ENCODE results near the gene COMTD1.
A peak's percentile ranks its signal among the peaks of the same experiment; 100 is the strongest.

The COMTD1 gene

DNA sequence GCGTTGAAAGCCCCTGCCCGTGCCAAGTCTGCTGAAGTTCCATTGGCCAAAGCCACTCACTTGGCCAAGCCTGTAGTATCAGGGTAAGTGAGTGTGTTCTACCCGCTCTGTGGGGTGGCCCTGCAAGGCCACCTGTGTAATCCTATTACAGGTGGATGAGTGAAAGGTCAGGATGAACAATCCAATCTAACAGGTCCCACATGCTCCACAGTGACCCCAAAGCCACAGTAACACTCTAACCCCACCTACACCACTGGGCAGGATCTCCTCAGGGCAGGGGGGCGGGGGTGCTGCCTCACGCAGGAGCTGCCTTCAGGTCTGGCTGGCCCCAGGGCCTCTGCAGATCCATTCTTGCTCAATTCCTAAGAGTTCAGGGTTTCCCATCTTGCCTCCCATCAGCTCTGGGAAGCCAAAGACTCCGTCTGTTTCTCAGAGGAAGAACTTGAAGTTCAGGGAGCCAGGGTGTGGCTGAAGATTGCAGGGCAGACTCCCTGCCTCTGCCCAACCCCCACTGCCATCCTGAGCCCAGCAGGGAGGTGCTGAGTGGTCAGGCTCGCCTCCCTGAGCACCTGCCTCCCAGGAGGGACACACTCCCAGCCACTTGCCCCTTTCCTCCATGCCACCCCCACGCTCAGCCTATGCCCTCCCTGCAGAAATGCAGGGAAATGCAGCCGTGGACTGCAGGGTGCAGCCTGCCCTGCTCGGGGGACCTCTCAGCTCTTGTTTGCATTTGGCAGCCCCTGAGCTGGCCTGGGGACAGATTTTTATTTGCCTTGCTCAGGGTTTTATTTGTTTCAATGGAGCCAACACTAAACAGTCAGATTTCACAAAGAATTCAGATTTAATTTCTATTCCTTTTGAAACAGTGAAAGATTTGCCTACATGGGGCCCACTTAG lies 9.8 kb upstream of the COMTD1 start:
- DNase-seq (ENCODE audit: low read depth) = no peak

DNA sequence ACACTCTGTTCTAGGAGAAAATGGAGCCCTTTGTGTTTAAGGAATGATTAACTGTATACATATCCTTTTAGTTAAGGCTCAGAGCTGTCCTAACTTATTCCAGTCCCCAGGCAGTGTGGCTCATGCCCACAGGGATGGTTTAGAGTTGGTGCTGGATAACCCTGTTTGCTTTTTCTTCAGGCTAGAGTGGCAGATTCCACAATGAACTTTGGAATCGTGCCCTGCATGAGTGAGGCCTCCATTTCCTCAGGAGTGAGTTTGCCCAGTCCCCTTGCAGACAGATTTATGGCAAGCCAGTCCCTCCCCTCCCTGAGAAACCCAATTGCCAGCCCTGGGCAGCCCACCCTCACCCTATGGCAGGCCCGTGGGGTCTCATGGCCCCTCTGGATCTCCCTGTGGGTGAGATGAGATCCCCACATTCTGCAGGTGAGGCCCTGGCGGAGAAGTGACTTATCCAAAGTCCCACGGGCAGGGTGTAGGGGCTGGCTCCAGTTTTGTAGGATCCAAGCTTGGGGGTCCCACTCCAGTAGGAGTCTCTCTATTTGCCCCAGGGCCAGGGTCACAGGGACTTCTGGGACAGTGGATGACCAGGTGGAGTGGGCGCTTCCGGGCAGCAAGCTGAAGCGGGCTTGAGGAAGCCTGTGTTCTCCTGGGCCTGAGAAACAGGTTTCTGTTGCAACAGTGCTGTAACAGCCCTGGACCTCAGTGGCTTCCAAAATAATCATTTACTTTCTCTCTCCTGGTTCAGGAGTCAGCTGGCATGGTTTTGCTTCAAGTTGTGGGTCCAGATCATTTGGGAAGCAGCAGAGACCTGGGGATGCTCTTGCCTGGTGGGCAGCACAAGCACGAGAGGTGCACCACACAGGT lies 9.0 kb upstream of the COMTD1 start:
- no peak for DNase-seq (ENCODE audit: low read depth)

GRCh38 chr10:75243426-75243825 lies 7.7 kb upstream of the COMTD1 start:
- DNase-seq (ENCODE audit: low read depth) = no peak

DNA sequence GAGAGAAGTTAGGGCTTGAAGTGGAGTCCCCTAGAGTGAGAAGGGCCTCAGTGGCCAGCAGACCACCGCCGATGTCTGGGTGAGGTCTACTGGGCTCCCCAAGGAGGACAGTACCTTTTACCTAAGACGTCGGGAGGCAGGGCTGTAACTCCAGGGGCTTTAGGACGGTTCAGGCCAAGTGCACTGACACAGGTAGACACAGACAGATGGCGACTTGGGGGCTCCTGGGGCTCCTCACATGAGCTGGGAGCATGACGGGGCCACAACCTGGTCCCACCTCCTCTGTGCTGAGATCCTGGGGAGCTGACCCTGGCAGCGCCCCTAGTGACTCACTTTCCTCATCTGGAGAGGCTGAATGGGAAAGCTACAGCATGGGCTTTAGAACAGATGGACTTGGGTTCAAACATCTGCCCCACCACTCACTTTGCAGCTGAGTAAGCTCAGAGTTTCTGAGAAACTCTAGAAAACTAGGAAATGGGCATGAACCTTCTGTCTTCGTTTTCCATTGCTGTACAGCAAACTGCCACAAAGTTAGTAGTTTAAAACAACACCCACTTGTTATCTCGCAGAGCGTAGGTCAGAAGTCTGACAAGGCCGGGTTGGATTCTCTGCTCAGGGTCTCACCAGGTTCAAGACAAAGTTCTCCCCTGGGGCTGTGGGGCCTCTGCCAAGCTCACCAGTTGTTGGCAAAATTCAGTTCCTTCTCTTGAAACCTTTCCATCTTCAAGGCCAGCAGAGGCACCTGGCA lies 4.7 kb upstream of the COMTD1 start:
- no peak for DNase-seq (ENCODE audit: low read depth)

GRCh38 chr10:75239096-75239790 lies 3.5 kb upstream of the COMTD1 start:
- no peak for DNase-seq (ENCODE audit: low read depth)

DNA sequence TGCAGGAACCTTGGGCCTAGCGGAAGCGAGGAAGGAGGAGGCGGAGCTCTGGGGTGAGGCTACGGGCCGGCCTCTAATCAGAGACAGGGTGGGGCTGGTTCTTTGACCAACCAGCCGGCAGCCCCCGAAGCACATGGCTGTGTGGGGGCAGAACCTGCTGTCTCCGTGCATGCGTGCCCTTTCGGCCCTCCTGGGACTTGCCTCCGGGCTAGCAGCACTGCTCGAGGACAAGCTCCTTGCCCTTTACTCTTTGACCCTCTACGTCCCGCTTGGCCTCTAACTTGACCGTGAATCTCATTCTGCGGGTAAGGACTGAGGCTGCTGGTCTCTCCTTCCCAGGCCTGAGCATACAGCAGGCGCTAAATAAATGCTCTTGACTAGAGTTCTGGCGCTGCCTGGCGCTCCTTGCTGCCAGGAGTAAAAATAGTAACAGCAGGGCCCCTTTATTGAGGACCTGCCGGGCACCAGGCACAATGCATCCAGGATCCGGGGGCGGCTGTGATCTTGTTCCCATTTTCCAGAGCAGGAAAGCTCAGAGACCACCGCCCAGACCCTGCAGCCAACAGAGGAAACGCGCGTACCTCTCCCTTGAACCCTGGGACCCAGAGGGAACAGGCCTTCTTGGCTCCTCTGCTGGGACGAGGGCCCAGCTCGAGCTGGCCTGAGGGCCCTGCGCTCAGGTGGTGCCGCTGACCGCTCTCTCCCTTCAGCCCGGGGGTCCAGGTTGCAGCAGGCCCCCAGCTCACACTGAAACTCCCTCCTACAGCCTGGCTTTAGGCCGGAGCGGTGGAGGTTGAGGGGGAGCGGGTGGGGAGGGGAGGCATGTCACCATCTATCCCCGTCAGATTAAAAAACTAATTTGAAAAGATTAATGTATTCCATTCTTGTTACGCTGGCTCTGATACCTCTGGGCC lies 2.7 kb upstream of the COMTD1 start:
- DNase-seq (ENCODE audit: low read depth) = no peak

GRCh38 chr10:75236178-75236825 lies 545 bp upstream of the COMTD1 start:
- no peak for DNase-seq (ENCODE audit: low read depth)

DNA sequence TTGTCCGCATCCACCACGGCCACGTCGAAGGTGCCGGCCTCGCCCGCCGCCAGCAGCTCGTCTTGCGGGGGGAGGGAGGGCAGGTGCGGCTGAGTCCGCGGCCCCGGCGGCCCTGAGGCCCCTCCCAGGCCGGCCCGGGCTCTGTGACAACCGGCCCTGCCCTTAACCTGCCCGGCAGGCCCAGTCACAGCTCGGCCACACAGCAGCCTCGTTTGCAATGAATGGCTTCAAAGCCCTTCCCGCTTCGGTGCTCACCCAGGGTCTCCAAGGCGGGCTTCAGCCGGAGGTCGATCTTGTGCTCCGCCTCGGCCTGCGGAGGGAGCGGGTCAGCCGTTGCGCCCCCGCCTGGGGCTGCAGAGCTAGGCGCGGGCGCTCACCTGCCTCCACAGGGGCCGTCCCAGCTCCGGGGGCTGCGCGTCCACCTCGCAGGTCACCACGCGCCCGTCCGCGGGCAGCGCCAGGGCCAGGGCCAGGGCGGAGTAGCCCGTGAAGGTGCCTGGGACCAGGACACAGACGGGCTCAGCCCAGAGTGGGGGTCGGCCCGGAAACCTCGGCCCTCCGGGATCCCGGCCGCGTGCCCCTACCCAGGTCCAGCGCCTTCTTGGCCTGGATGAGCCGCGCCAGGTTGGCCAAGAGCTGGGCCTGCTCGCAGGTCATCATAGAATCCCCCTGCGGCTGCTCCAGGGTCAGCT lies 928 bp downstream of the COMTD1 start:
- no peak for DNase-seq (ENCODE audit: low read depth)

DNA sequence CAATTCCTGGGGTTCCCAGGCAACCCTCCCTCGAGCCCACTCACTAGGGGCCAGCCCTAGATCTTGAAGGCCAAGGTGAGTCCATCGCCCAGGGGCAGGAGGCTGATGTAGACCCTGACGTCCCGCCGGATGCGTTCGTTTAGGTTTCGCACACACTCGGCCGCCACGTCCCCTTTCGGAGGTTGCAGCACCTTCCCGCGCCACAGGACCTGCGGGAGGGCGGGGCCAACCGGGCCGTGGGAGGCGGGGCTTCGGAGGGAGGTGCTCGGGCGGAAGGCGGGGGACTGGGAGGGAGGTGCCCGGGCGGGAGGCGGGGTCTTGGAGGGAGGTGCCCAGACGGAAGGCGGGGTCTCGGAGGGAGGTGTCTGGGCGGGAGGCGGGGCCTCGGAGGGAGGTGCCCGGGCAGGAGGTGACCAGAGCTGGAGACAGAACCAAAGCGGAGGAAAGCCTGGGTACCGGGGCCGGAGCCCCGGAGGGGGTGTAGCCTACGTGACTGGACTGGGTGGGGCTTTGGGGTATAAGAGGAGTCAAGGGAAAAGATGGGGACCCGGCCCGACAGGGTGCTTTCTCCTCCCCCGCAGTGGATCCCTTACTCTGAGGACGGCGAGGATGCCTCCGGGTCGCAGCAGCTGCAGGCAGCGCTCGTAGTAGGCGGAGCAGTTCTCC lies 1.6 kb downstream of the COMTD1 start:
- DNase-seq (ENCODE audit: low read depth) = peak; percentile 88

- no peak for DNase-seq (ENCODE audit: low read depth)
Observed at GRCh38 chr10:75233444-75234016, 2.2 kb downstream of the COMTD1 start.

- DNase-seq (ENCODE audit: low read depth) = no peak
Observed at GRCh38 chr10:75231672-75232581, 3.8 kb downstream of the COMTD1 start.

DNA sequence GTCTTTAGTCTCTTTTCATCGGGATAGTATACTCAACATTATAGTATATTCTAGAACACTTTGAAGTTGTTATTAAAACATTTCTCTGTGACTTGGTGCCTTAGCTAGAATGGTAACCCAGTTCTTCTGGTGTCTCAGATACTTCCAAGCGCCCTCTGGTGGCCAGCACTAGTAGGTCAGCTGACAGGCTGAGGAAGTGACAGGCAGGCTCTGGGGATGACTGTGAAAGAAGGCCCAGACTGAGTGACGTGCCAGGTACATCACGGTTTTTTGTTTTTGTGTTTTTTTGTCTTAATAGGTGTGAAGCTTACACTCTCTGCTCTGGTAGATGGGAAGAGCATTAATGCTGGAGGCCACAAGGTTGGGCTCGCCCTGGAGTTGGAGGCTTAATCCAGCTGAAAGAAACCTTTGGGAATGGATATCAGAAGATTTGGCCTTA lies 5.1 kb downstream of the COMTD1 start:
- DNase-seq (ENCODE audit: low read depth) = peak; percentile 77

DNA sequence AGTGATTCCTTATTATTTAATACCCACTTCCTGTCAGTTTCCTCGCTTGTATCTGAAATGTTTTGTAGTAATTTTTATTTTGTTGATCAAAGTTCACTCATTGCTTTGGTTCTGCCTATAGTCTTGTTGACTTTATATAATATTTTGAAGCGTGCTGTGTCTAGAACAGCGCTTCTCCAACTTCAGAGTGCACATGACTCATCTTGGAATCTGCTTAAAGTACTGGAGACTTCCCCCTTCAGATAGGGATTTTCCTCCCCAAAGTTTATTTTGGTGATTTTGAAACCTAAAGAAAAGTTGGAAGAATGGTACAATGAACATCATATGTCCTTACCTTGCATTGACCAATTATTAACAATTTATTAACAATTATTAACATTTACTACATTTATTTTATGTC lies 5.8 kb downstream of the COMTD1 start:
- DNase-seq (ENCODE audit: low read depth) = no peak

DNA sequence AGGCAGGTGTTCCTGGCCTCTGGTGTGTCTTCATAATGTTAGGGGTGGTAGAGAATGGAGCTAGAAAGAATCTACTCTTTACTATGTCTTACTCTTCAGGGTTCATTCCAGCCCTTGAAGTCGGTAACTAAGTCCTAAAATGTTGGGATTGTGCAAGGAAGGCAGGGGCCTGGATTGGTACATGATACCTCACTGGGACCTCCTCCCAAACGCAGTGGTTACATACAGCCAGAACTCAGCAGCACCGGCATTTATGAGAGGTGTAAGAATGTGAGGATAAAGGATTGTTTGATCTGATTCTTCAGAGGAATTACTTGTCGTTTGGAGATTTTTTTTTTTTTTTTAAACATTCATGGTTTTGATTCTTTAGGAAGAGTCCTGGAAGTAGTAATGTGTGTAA lies 6.9 kb downstream of the COMTD1 start:
- DNase-seq (ENCODE audit: low read depth) = peak; percentile 53

DNA sequence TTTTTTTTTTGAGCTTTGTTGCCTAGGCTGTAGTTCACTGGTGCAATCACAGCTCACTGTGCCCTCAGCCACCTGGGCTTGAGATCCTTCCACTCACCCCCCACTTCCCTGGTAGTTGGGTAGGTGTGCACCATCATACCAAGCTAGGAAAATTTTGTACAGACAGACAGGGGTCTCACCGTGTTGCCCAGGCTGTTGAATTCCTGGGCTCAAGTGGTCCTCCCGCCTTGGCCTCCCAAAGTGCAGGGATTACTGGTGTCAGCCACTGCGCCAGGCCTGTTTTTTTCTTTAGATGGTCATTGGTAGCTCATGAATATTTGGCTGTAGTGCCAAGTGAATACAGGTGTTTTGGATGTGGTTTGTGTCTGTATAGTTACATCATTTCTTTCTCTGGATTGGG lies 7.5 kb downstream of the COMTD1 start:
- no peak for DNase-seq (ENCODE audit: low read depth)

- DNase-seq (ENCODE audit: low read depth) = no peak
Observed at GRCh38 chr10:75226656-75227055, 9.1 kb downstream of the COMTD1 start.

DNA sequence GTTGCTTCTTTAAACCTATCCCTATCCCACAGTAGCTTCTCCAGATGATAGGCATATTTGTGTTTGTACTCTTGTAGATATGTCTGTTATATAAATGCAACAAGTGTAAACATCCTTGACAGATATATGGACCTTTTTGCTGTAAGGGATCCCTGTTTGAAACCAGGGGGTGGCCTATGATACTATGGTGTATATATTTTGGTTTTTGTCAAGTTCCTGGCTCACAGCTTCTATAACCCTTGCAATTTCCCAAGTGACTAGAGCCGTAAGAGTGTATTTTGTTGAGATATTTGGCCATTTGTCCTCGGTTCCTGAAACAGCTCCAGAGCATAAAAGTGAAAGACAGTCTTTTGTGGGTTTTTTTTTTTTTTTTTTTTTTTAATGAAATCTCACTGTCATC lies 9.7 kb downstream of the COMTD1 start:
- no peak for DNase-seq (ENCODE audit: low read depth)
